Measurements from ENCODE around the gene HPCAL1. TPM values are rescaled to one million over a fixed set of nuclear protein-coding genes. Genes with fewer than 3 reads are reported as not detected.

The HPCAL1 gene
- total RNA-seq, 3 donors from 2014 or later (not counting 1 experiment from before 2014, with no cell fraction given): 31.1 to 45.2 (median 39.8) TPM

DNA sequence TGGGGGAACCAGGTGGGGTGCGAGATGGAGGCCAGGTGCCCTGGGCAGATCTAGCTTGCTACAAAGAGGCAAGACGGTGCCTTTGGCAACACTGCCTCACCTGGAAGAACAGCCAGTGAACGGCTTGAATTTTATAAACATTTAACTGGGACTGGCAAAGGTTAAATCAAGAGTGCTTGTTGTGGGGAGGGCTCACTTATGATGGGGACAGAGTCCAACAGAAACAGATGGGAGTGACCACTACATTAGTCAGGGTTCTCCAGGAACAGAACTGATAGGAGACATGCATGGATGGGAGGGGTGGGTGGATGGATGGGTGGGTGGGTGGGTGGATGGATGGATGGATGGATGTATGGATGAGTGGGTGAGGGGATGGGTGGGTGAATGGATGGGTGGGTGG, 126.2 kb downstream of the HPCAL1 start:
- no peaks in the 10 kb centered on the region for H3K9me3 Mint-ChIP-seq
- H3K4me1 Mint-ChIP-seq: peaks cover 6 to 17% of the 10 kb centered on the region in 2 donors
- Histone ChIP-seq H3K27me3 (ENCODE audit: control insufficient read depth, insufficient read depth, low read length) (no peaks in the 10 kb centered on the region), H3K4me1 (ENCODE audit: control insufficient read depth, insufficient read depth, low read length) (peaks cover 8% of the 10 kb centered on the region), H3K27ac (ENCODE audit: low read length) (no peak overlapping the region), H3K4me3 (ENCODE audit: low read length) (no peak overlapping the region), H3K9me3 (ENCODE audit: control insufficient read depth, insufficient read depth, low read length) (no peaks in the 10 kb centered on the region), H3K36me3 (ENCODE audit: control insufficient read depth, insufficient read depth, low read length) (peaks cover 21% of the 10 kb centered on the region)
- ATAC-seq (no peak), DNase-seq (no peak)
- H3K4me3 Mint-ChIP-seq: no peak overlapping the region
- H3K27ac Mint-ChIP-seq: no peak overlapping the region
- peaks cover 8 to 18% of the 10 kb centered on the region in 2 donors for H3K27me3 Mint-ChIP-seq (ENCODE audit: low read depth in 2 of 2)
- 96% methylated on average over 3 of the region's 3 CpGs for WGBS (ENCODE audit: insufficient coverage)
- TF ChIP-seq, protein P1, sequence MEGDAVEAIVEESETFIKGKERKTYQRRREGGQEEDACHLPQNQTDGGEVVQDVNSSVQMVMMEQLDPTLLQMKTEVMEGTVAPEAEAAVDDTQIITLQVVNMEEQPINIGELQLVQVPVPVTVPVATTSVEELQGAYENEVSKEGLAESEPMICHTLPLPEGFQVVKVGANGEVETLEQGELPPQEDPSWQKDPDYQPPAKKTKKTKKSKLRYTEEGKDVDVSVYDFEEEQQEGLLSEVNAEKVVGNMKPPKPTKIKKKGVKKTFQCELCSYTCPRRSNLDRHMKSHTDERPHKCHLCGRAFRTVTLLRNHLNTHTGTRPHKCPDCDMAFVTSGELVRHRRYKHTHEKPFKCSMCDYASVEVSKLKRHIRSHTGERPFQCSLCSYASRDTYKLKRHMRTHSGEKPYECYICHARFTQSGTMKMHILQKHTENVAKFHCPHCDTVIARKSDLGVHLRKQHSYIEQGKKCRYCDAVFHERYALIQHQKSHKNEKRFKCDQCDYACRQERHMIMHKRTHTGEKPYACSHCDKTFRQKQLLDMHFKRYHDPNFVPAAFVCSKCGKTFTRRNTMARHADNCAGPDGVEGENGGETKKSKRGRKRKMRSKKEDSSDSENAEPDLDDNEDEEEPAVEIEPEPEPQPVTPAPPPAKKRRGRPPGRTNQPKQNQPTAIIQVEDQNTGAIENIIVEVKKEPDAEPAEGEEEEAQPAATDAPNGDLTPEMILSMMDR (IDR thresholded peaks at IDR 0.05): no peak
- intact Hi-C loops (cut with micrococcal nuclease): no loop called here
- no peaks in the 10 kb centered on the region for H3K36me3 Mint-ChIP-seq

DNA sequence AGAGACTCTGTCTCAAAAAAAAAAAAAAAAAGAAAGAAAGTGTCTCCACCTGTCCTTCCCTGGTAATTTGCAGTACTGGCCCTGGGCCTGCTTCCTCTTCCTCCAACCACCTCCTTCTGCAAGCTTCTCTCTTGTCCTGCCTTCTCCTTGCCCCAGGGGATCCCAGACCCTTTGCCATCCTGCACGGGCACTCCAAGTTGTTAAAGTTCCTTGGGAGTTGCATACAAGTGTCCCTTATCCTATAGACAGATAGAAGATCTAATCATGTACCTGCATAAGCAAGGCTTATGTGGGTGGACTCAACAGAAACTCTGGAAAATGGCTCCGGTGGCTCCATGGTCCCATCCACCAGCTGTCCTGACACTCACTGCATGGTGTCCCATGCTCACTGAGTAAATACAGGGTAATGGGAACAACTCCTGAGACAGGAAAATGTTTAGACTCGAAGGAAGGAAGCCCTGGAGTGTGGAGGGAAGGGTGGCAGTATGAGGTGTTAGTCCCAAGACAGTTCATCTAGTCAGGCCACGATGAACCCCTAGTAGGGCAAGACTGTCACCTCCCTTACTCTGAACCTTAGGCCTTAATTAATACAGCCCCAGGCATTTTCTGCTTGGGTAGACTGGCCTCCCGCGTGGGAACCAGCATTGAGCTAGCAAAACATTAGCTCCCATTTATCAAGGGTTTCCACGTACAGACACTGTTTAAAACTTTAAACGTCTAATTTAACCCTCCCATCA, 128.3 kb downstream of the HPCAL1 start:
- 95% methylated on average over 6 of the region's 8 CpGs for WGBS (ENCODE audit: insufficient coverage)
- no peak overlapping the region for H3K27ac Mint-ChIP-seq

DNA sequence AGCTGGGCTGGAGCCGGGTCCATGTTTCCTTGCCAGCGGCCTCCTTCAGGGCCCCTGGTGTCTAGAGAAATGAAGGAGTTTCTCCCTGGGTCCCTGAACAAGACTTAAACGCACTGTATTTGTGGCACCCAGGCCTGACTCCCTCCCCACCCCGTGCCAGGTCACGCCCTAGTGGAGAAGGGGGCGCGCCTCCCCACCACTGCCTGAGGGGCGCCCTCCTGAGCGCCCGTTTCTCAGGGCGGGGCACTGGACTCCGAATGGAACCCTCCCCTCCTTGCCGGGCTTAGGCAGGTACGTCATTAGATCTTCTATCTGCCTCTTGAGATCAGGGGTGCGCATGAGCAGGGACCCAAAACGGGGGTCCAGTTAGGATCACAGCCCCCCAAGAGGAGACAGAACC, 129.1 kb downstream of the HPCAL1 start:
- no peak for ATAC-seq

More for the DNA sequence above, 128.3 kb downstream of the HPCAL1 start:
- Mint-ChIP-seq H3K4me3 (no peak overlapping the region), H3K9me3 (no peaks in the 10 kb centered on the region), H3K27me3 (ENCODE audit: low read depth in 2 of 2) (peaks cover 8 to 22% of the 10 kb centered on the region in 2 donors), H3K4me1 (peaks cover 6 to 21% of the 10 kb centered on the region in 2 donors), H3K36me3 (no peaks in the 10 kb centered on the region)
- TF ChIP-seq, protein P1 (IDR thresholded peaks at IDR 0.05): no peak
- no peaks in the 10 kb centered on the region for H3K9me3 ChIP-seq (ENCODE audit: control insufficient read depth, insufficient read depth, low read length)
- no peak overlapping the region for H3K27ac ChIP-seq (ENCODE audit: low read length)
- no peak overlapping the region for H3K4me3 ChIP-seq (ENCODE audit: low read length)
- peaks cover 13% of the 10 kb centered on the region for H3K36me3 ChIP-seq (ENCODE audit: control insufficient read depth, insufficient read depth, low read length)
- H3K27me3 ChIP-seq (ENCODE audit: control insufficient read depth, insufficient read depth, low read length): no peaks in the 10 kb centered on the region
- peaks cover 17% of the 10 kb centered on the region for H3K4me1 ChIP-seq (ENCODE audit: control insufficient read depth, insufficient read depth, low read length)
- intact Hi-C loops (cut with micrococcal nuclease): loop anchor here (10.0 kb wide), 1 partner anchor 616 kb away; no protein-coding TSS in a partner anchor
- ATAC-seq: no peak
- no peak for DNase-seq

More for the DNA sequence above, 129.1 kb downstream of the HPCAL1 start:
- peak overlapping the region; percentile 72 for H3K4me3 Mint-ChIP-seq
- no peak for DNase-seq
- TF ChIP-seq, protein P1 (IDR thresholded peaks at IDR 0.05): no peak
- H3K27ac ChIP-seq (ENCODE audit: low read length): peak overlapping the region; percentile 30
- no peaks in the 10 kb centered on the region for H3K27me3 ChIP-seq (ENCODE audit: control insufficient read depth, insufficient read depth, low read length)
- WGBS (ENCODE audit: insufficient coverage): 53% methylated on average over 16 of the region's 16 CpGs
- peaks cover 17% of the 10 kb centered on the region for H3K4me1 ChIP-seq (ENCODE audit: control insufficient read depth, insufficient read depth, low read length)
- intact Hi-C loops (cut with micrococcal nuclease): loop anchor here (10.0 kb wide), 1 partner anchor 617 kb away; no protein-coding TSS in a partner anchor
- H3K4me3 ChIP-seq (ENCODE audit: low read length): peak overlapping the region; percentile 50
- H3K9me3 ChIP-seq (ENCODE audit: control insufficient read depth, insufficient read depth, low read length): no peaks in the 10 kb centered on the region
- peaks cover 6 to 21% of the 10 kb centered on the region in 2 donors for H3K4me1 Mint-ChIP-seq
- H3K27ac Mint-ChIP-seq: peak overlapping the region in 1 of 2 donors; percentile 72
- no peaks in the 10 kb centered on the region for H3K9me3 Mint-ChIP-seq
- H3K27me3 Mint-ChIP-seq (ENCODE audit: low read depth in 2 of 2): peaks cover 8 to 22% of the 10 kb centered on the region in 2 donors
- H3K36me3 ChIP-seq (ENCODE audit: control insufficient read depth, insufficient read depth, low read length): peaks cover 7% of the 10 kb centered on the region
- no peaks in the 10 kb centered on the region for H3K36me3 Mint-ChIP-seq
